IPS-15b (cell line): ENCODE measurements around the gene ADH1A.
"Not testable (repeated sequence)": the region's sequence is repeated elsewhere in the genome, so short reads cannot be mapped to it uniquely, and the experiment has no call there.

Experiments
- H3K27me3 ChIP-seq: one replicate; pipeline ENCODE4 v1.6.1; 2013; ENCODE audit warnings: low read length; ENCODE audit not compliant: control insufficient read depth, insufficient read depth
- H3K36me3 ChIP-seq: one replicate; pipeline ENCODE4 v1.6.1; 2013; ENCODE audit warnings: low read length; ENCODE audit not compliant: control insufficient read depth, insufficient read depth
- H3K4me1 ChIP-seq: one replicate; pipeline ENCODE4 v1.6.1; 2013; ENCODE audit warnings: mild to moderate bottlenecking, low read length; ENCODE audit not compliant: control insufficient read depth, insufficient read depth
- H3K4me3 ChIP-seq: one replicate; pipeline ENCODE4 v1.5.1; 2013; ENCODE audit warnings: low read depth, low read length
- H3K9ac ChIP-seq: one replicate; pipeline ENCODE4 v1.6.1; 2013; ENCODE audit warnings: low read depth, mild to moderate bottlenecking, low read length
- H3K9me3 ChIP-seq: one replicate; pipeline ENCODE4 v1.6.1; 2013; ENCODE audit warnings: mild to moderate bottlenecking, low read length; ENCODE audit not compliant: control insufficient read depth, insufficient read depth

The ADH1A gene

GRCh38 chr4:99290848-99291786 lies at the start of gene ADH1A:
Gene ADH1A (minus strand): TSS chr4:99290985. CDS start chr4:99290914, 71 bp downstream.
- H3K36me3 ChIP-seq, result no peaks in the 10 kb centered on the region

DNA sequence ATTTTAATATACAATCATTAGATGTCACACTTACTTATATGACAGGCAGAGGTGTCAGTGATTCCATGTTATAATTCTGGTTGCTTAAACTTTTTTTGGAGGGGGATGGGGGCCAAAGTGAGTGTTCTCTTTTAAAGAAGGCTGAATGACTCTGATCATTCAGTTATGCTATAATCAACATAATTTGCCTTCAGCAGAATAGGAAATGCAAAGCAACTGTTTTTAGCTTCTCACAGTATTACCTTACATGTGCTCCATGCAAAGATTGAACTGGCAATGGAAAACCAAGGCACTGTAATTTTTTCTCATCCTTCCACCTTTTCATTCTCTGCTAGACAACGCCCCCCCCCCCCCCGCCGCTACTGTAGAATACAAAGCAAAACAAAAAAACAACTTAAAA lies 48.4 kb upstream of the ADH1A start:
- Histone ChIP-seq H3K4me1 (no peaks in the 10 kb centered on the region), H3K27me3 (no peaks in the 10 kb centered on the region), H3K9ac (no peak overlapping the region), H3K36me3 (no peaks in the 10 kb centered on the region), H3K4me3 (no peak overlapping the region), H3K9me3 (no peaks in the 10 kb centered on the region)

More at GRCh38 chr4:99290848-99291786, at the start of gene ADH1A:
- H3K4me1 ChIP-seq, result no peaks in the 10 kb centered on the region
- H3K9ac ChIP-seq, result no peak within 1 kb of the TSS
- H3K4me3 ChIP-seq, result no peak within 1 kb of the TSS
- no peaks in the 10 kb centered on the region for H3K27me3 ChIP-seq
- no peaks in the 10 kb centered on the region for H3K9me3 ChIP-seq

DNA sequence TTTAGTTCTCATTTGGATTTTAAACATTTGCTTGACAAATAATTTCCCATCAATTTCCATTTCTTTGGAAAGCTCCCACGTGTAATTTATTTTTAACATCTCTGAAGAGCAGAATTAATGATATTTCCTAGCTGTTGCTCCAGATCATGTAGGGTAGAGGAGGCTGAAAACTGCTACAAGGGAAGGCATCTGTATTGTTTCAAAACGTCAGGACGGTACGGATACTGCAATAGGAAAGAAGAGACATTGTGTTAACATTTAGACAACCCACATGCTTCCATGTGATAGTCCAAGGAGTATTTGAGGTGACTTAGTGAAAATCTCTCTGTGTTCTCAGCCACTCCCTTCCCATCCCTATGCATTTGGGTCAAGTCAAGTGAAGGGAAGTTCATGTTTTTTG lies 45.8 kb upstream of the ADH1A start:
- Histone ChIP-seq H3K4me1 (no peaks in the 10 kb centered on the region), H3K4me3 (no peak overlapping the region), H3K9ac (no peak overlapping the region), H3K36me3 (no peaks in the 10 kb centered on the region), H3K9me3 (no peaks in the 10 kb centered on the region), H3K27me3 (no peaks in the 10 kb centered on the region)

DNA sequence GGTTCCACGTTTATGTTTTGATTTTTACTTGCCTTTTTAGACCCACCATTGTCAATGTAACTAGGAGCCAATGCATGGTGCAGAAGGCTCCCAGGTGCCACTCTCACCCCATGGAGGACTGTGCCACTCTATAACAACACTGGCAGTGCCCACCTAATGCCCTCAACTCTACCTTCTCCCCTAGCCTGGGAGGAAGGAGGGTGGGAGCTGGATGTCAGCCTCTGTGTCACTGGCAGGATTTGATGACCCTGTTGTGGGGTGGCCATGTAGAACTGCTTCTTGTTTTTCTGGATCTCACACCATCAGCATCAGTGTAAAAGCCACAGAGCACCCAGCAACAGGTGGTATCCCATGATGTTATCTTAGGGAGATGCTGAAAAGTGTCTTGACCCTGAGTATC lies 44.1 kb upstream of the ADH1A start:
- Histone ChIP-seq H3K27me3 (no peaks in the 10 kb centered on the region), H3K4me1 (no peaks in the 10 kb centered on the region), H3K4me3 (no peak overlapping the region), H3K36me3 (no peaks in the 10 kb centered on the region), H3K9me3 (no peaks in the 10 kb centered on the region), H3K9ac (no peak overlapping the region)

- no peaks in the 10 kb centered on the region for H3K4me1 ChIP-seq
- H3K4me3 ChIP-seq, result no peak overlapping the region
- no peaks in the 10 kb centered on the region for H3K27me3 ChIP-seq
- H3K36me3 ChIP-seq, result no peaks in the 10 kb centered on the region
- peaks cover 2% of the 10 kb centered on the region for H3K9me3 ChIP-seq
- no peak overlapping the region for H3K9ac ChIP-seq
Observed at GRCh38 chr4:99330648-99331047, 39.9 kb upstream of the ADH1A start.

- H3K4me3 ChIP-seq, result no peak overlapping the region
- no peaks in the 10 kb centered on the region for H3K4me1 ChIP-seq
- H3K9ac ChIP-seq, result no peak overlapping the region
- H3K27me3 ChIP-seq, result no peaks in the 10 kb centered on the region
- H3K9me3 ChIP-seq, result peaks cover 2% of the 10 kb centered on the region
- no peaks in the 10 kb centered on the region for H3K36me3 ChIP-seq
Observed at GRCh38 chr4:99329876-99330275, 39.1 kb upstream of the ADH1A start.

DNA sequence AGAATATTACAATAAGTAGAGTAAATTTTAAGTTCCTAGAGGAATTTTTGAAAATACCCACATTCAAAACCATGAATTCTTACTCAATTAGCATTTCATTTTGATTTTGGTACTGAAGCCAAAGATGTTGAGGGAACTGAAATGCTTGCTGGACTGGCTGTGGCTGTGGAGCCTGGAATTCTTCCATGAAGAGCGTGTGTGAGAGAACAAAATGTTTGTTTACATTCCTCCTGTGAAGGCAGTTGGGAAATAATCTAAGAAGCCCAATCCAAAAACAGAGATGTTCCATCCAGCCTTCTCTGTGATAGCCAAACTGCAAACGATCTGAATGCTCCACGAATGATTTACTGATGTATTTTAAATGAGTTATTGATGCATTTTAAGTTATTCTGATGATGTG lies 34.2 kb upstream of the ADH1A start:
- no peak overlapping the region for H3K4me3 ChIP-seq

GRCh38 chr4:99324361-99324760 lies 33.6 kb upstream of the ADH1A start:
- no peaks in the 10 kb centered on the region for H3K36me3 ChIP-seq
- no peaks in the 10 kb centered on the region for H3K27me3 ChIP-seq
- H3K4me1 ChIP-seq, result no peaks in the 10 kb centered on the region
- H3K9ac ChIP-seq, result no peak overlapping the region
- no peaks in the 10 kb centered on the region for H3K9me3 ChIP-seq
- H3K4me3 ChIP-seq, result no peak overlapping the region

More for the DNA sequence above, 34.2 kb upstream of the ADH1A start:
- no peak overlapping the region for H3K9ac ChIP-seq
- peaks cover 2% of the 10 kb centered on the region for H3K9me3 ChIP-seq
- H3K27me3 ChIP-seq, result no peaks in the 10 kb centered on the region
- no peaks in the 10 kb centered on the region for H3K4me1 ChIP-seq
- H3K36me3 ChIP-seq, result no peaks in the 10 kb centered on the region

DNA sequence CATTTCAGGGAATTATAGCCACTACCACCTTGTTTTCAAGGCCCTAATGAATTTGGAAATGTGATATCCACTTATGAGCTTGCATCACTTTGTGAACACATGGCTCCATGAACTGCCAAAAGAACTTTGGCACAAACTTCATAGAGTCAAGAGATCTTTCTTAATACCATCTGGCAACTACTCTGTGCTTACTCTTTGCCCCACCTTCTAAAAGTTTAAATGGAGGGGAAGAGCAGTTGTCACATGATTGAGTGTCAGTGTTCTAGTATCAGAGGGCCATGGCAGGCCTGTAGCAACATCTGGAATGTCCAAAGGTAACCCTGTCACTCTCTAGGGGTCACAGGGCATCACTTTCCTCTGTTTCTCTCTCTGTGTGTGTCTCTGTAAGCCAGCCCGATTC lies 33.0 kb upstream of the ADH1A start:
- Histone ChIP-seq H3K4me1 (no peaks in the 10 kb centered on the region), H3K9me3 (no peaks in the 10 kb centered on the region), H3K27me3 (no peaks in the 10 kb centered on the region), H3K9ac (no peak overlapping the region), H3K4me3 (no peak overlapping the region), H3K36me3 (no peaks in the 10 kb centered on the region)

- H3K36me3 ChIP-seq, result no peaks in the 10 kb centered on the region
- no peak within 1 kb of the TSS for H3K4me3 ChIP-seq
- no peaks in the 10 kb centered on the region for H3K27me3 ChIP-seq
- no peaks in the 10 kb centered on the region for H3K9me3 ChIP-seq
- no peaks in the 10 kb centered on the region for H3K4me1 ChIP-seq
- H3K9ac ChIP-seq, result no peak within 1 kb of the TSS
Observed at GRCh38 chr4:99321241-99322191, 30.7 kb upstream of the ADH1A start, which contains the start of gene ADH1B. Gene ADH1B (minus strand): TSS chr4:99321401. CDS start chr4:99321331, 70 bp downstream.

- H3K27me3 ChIP-seq, H3K4me3 ChIP-seq, H3K9me3 ChIP-seq, H3K9ac ChIP-seq, H3K4me1 ChIP-seq, H3K36me3 ChIP-seq: not testable (repeated sequence)
Observed at GRCh38 chr4:99317811-99318210, 27.0 kb upstream of the ADH1A start.
